Neural crest cell (in vitro differentiated cells): Measurements from ENCODE around the gene SEMA4B. TPM values are rescaled to one million over a fixed set of nuclear protein-coding genes. Genes with fewer than 3 reads are reported as not detected.
"Not testable (repeated sequence)": the region's sequence is repeated elsewhere in the genome, so short reads cannot be mapped to it uniquely, and the experiment has no call there.

Experiments used
- DNase-seq: peaks from one replicate; pipeline ENCODE4 v3.0.0; 2021; ENCODE audit warnings: low read depth, mixed read lengths, low spot score
- H3K27ac Mint-ChIP-seq: one replicate; pipeline ENCODE4 v1.8.0; 2021; ENCODE audit warnings: mild to moderate bottlenecking, mixed read lengths; ENCODE audit not compliant: unreplicated experiment
- H3K27me3 Mint-ChIP-seq: 2 replicates; pipeline ENCODE4 v1.8.0; 2021; ENCODE audit warnings: low read depth, mild to moderate bottlenecking, mixed read lengths
- H3K36me3 Mint-ChIP-seq: 2 replicates; pipeline ENCODE4 v1.8.0; 2021; ENCODE audit warnings: low read depth, mild to moderate bottlenecking, mixed read lengths
- H3K4me1 Mint-ChIP-seq: 2 replicates; pipeline ENCODE4 v1.8.0; 2021; ENCODE audit warnings: mixed read lengths
- H3K4me3 Mint-ChIP-seq: one replicate; pipeline ENCODE4 v1.8.0; 2021; ENCODE audit warnings: mild to moderate bottlenecking, mixed read lengths
- H3K9me3 Mint-ChIP-seq: 2 replicates; pipeline ENCODE4 v1.8.0; 2021; ENCODE audit warnings: mixed read lengths
- CTCF ChIP-seq: fragments of 200-600 bp; sonication (generic); conservative IDR thresholded peaks from 2 replicates; pipeline ENCODE4 v1.5.0; 2021; ENCODE audit warnings: antibody characterized with exemption, mild to moderate bottlenecking
- total RNA-seq: library from RNA; stranded (reverse); gene quantifications from 2 replicates; pipeline ENCODE4 v1.2.1, GENCODE V29; 2021

Gene SEMA4B
- total RNA-seq, 1 donor from 2014 or later = 26.3 TPM

GRCh38 chr15:90159213-90159612 lies 41.9 kb upstream of the SEMA4B start:
- Mint-ChIP-seq H3K27me3 (no peaks in the 10 kb centered on the region), H3K4me1 (peaks cover 11% of the 10 kb centered on the region), H3K4me3 (no peak overlapping the region), H3K36me3 (no peaks in the 10 kb centered on the region), H3K9me3 (no peaks in the 10 kb centered on the region), H3K27ac (no peak overlapping the region)
- TF ChIP-seq CTCF = no peak
- DNase-seq = no peak

DNA sequence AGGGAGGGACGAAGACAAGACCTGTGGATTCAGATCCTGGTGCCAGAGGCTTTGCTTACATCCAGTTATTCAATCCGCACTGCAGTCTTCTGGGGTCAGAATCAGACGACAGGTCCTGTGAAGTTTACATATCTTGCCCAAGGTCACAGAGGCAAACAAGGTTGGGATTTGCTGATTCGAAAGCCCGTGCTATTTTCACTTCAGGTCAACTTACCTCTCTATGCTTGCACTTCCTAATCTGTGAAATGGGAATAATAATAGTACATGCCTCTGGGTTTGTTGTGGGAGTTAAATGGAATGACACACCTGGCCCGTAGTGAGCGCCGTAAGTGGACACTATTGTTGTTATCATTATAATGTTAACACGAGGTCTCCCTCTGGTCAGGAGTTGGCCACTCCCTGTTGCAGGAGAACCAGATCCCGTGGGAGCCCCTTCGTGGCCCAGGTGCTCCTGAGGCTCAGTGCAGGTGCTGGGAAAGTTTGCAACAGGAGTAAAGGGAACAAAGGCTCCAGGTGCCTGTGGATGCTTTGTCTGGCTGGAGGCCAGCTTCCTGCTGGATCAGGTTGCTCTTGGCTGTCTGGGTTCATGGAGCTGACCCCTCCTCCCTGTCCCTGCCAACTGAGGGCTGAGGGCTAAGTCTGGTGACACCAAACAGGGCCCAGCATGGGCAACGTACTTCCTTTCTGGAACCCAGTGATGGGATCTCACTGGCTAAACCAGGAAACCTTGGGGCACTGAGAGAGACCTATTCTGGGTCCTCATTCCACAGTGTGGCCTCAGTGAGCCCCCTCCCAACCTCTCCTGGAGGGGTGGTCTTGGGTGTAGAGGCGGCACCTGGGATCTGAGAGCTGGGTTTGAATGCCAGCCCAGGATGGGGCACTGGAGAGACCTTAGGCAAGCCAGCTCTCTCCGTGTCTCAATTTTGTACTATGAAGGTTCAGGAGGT lies 40.1 kb upstream of the SEMA4B start:
- no peak for TF ChIP-seq CTCF
- H3K9me3 Mint-ChIP-seq = no peaks in the 10 kb centered on the region
- no peak overlapping the region for H3K4me3 Mint-ChIP-seq
- DNase-seq = no peak
- no peaks in the 10 kb centered on the region for H3K27me3 Mint-ChIP-seq
- peaks cover 11% of the 10 kb centered on the region for H3K4me1 Mint-ChIP-seq
- no peak overlapping the region for H3K27ac Mint-ChIP-seq
- H3K36me3 Mint-ChIP-seq = no peaks in the 10 kb centered on the region

DNA sequence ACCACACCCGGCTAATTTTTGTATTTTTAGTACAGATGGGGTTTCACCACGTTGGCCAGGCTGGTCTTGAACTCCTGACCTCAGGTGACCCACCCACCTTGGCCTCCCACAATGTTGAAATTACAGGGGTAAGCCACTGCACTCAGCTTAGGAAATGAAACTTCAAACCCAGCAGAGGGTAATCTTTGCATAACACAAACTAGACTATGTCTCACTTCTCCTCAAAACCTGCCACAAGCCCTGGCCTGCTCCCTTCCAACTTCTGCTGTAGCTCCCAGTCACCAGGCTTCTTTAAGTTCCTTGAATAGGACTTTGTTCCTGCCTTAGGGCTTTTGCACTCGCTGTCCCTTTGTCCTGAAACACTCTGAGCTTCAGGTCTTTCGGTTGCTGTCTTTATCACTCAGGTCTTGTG lies 39.2 kb upstream of the SEMA4B start:
- Mint-ChIP-seq H3K4me3 (no peak overlapping the region), H3K36me3 (no peaks in the 10 kb centered on the region), H3K27ac (peak overlapping the region; percentile 71), H3K4me1 (peaks cover 11% of the 10 kb centered on the region), H3K9me3 (no peaks in the 10 kb centered on the region), H3K27me3 (no peaks in the 10 kb centered on the region)
- no peak for DNase-seq
- no peak for TF ChIP-seq CTCF

GRCh38 chr15:90162956-90163355 lies 38.2 kb upstream of the SEMA4B start:
- Mint-ChIP-seq H3K9me3 (no peaks in the 10 kb centered on the region), H3K27me3 (no peaks in the 10 kb centered on the region), H3K4me1 (peaks cover 10% of the 10 kb centered on the region), H3K27ac (no peak overlapping the region), H3K36me3 (no peaks in the 10 kb centered on the region), H3K4me3 (no peak overlapping the region)
- DNase-seq = no peak
- no peak for TF ChIP-seq CTCF

DNA sequence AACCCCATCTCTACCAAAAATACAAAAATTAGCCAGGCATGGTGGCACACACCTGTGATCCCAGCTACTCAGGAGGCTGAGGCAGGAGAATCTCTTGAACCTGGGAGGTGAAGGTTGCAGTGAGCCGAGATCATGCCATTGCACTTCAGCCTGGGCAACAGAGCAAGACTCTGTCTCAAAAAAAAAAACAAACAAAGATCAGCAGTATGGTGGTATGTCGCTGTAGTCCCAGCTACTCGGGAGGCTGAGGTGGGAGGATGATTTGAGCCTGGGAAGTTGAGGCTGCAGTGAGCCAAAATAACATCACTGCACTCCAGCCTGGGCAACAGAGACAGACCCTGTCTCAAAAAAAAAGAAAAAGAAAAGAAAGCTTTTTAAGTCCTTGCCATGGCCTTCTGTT lies 36.9 kb upstream of the SEMA4B start:
- not testable (repeated sequence) for H3K36me3 Mint-ChIP-seq, H3K4me1 Mint-ChIP-seq, H3K9me3 Mint-ChIP-seq, H3K4me3 Mint-ChIP-seq, H3K27ac Mint-ChIP-seq, H3K27me3 Mint-ChIP-seq, DNase-seq

- H3K9me3 Mint-ChIP-seq = no peaks in the 10 kb centered on the region
- H3K4me1 Mint-ChIP-seq = no peaks in the 10 kb centered on the region
- no peak overlapping the region for H3K27ac Mint-ChIP-seq
- H3K4me3 Mint-ChIP-seq = no peak overlapping the region
- no peak for TF ChIP-seq CTCF
- no peaks in the 10 kb centered on the region for H3K27me3 Mint-ChIP-seq
- no peaks in the 10 kb centered on the region for H3K36me3 Mint-ChIP-seq
- DNase-seq = no peak
These were observed 36.0 kb upstream of the SEMA4B start for GRCh38 chr15:90165157-90165556.
